GF-D8 (cell line): Measurements from ENCODE around the gene IARS2.
"Not testable (repeated sequence)": the region's sequence is repeated elsewhere in the genome, so short reads cannot be mapped to it uniquely, and the experiment has no call there.

Source experiments
- DNase-seq: peaks from one replicate; lab custom pipeline; 2025; lab: John Stamatoyannopoulos, UW

IARS2 gene

DNA sequence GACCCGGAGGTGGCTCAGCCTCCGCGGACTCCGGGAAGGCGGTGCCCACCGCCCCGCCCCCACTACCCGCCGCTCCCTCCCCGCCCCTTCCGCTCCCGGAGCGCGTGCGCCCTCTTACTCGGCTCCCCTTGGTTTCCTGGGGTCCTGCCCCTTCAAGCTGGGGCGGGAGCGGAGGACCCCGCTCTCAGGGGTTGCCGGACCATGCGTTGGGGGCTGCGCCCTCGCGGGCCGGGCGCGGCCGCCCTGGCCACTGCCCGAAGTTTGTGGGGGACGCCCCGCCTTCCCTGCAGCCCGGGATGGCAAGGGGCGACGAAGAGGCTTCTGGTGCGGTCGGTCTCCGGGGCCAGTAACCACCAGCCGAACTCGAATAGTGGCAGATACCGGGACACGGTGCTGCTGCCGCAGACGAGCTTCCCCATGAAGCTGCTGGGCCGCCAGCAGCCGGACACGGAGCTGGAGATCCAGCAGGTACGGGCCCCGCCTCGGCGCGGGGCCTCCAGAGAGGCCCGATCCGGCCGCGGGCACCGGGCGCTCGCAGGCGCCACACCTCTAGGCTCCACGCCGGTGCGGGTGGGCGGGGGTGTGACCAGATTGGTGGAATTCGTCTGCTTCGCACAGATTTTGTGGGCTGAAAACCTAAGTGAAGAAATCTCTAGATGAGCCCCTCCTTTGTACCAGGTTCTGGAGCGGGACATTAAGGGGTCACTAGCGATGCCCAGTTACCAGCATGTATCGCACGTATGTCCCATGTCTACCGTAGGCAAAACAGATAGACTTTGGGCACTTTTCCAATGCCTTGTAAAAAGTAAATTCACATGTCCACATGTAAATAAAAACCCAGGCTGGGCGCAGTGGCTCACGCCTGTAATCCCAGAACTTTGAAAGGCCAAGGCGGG is at the start of gene IARS2:
Gene IARS2 (plus strand): TSS at position 117 of the 896 bp plus-strand sequence. CDS start 85 bp downstream, at position 202.
- no peak for DNase-seq

DNA sequence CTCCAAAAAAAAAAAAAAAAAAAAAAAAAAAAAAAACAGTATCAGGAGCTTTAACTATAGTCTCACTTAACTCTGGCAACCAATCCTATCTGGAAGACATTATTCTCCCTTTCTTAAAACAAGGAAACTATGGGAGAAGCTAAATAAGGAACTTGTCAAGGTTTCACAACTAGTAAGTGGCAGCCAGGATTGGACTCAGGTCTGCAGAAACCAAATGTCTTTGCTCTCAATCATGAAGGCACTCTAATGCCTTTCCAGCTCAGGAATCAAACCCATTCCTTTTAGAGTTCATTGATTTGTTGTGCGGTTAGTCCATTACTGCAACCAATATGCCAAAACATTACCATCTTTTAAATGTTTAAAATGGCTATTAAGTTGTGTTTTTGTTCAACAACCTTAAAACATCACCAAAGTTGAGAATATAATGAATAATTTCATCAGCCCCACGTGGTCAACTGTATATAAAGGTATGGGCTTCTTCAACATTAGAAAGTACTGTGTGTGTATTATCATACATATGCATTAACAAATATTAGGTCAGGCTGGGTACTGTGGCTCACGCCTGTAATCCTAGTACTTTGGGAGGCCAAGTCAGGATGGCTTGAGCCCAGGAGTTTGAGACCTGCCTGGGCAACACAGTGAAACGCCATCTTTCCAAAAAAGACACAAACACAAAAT is 49.1 kb upstream of the IARS2 start:
- DNase-seq, result peak; percentile 23

DNA sequence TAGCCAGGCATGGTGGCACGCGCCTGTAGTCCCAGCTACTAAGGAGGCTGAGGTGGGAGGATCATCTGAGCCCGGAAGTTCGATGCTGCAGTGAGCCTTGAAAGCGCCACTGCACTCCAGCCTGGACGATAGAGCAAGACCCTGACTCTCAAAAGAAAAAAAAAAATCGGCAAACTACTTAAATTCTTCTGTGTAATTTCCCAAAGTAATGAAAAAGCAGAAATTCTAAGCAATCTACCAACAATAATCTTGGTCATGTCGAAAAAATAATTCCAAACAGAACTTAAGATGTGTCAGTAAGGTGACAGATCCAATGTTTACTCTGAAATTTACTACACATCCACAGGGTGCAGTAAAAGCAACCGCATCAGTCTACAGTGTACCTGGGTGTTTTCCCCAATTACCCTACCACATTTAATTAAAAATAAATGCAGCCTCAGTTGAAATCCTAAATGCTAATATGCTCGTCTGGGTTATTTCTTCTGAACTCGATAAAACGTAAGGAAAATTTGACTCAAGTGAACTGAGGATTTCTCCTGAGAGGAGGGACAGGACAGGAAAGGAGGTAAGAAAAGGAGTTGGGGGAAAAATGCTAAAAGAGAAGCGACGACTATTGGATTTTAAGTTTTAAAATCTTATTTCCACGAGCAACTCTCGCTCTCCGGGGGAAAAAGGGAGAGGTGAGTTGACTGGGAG is 48.4 kb upstream of the IARS2 start:
- DNase-seq, result no peak

DNA sequence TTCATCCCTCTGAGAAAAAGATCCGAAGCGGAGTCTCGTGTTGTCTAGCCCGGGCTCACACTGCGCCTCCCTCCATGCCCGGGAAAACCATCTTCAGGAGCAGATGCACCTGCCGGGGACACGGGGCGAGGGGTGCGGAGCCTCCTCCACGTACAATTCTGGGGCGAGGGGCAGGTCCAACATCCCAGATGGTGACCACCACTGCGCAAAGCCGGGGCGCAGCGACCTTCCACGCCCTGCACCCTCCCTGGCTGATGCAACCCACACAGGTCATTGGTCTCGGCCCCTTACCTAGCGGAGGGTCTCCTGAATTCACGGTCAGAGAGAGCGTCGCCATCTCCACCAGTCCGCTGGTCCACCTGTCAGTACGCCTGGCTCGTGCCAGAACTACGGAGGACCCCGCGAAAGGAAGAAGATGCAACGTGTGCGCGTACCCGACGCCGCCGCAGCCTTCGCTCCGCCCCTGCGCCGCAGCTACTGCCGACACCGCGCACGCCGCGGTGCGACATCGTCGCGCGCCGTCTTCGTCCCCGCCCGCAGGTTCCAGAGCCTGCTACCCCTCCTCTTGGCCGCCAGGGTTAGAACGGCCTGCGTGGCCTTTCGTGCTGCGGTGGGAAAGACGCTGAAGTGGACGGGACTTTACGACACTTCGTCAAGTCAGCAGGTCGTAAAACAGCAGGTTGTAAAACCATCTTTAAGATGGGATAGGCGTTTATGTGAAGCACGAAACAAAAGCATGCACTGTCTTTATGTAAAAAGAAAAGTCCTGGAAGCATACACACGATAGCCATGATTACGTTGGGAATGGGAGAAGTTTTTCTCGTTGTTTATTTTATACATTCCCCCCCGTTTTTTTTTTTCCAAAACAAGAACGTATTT is 47.6 kb upstream of the IARS2 start, which contains the start of gene EPRS1:
Gene EPRS1 (minus strand): TSS at position 454 of the 879 bp plus-strand sequence. CDS start 117 bp downstream, at position 337.
- peak; percentile 94 for DNase-seq

DNA sequence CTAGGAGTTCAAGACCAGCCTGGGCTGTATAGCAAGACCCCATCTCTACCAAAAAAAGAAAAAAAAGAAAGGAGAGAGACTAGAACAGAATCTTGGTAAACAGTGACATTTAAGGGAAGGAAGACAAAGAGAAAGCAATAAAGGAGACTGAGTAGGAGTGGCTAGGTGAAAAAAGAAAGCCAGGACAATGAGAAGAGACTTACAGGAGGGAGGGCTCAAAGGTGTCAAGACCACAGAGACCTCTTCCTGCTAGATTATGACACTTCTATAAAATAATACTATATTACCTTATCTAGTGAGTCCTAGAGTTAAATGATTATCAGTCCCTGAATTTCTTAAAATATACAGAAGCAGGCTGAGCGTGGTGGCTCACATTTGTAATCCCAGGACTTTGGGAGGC is 37.6 kb upstream of the IARS2 start:
- no peak for DNase-seq

DNA sequence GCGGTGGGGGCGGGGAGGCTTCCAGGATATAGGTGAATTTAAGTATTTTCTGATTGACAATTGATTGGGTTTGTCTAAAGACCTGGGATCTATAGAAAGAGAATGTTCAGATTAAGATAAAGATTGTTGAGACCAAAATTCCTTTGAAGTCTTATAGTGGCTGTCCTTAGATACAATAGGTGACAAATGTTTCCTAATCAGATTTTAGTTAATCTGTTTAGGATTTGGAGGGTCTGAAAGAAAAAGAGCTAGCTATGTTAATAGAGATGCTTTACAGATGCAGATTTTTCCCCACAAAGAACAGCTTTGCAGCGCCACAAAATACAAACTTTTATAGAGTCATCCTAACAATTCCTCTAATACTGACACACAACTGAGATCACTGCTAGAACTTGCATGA is 33.1 kb upstream of the IARS2 start:
- DNase-seq, result no peak

DNA sequence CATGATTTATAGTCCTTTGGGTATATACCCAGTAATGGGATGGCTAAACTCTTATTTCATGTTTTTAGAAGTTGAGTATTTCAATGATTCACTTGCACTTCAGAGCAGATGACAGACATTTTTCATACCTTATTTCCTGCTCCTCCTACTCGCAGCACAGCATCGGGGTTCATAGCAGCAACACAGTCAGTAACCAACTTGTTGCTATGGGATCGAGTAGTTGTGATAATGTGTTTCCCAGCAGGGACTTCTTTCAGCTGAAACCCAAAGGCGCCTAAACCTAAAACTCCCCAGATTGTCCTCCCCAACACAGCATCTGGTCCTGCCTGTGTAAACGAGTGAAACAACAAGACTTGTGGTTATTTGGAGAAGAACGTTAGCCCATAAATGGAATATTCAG is 31.3 kb upstream of the IARS2 start:
- DNase-seq, result no peak

DNA sequence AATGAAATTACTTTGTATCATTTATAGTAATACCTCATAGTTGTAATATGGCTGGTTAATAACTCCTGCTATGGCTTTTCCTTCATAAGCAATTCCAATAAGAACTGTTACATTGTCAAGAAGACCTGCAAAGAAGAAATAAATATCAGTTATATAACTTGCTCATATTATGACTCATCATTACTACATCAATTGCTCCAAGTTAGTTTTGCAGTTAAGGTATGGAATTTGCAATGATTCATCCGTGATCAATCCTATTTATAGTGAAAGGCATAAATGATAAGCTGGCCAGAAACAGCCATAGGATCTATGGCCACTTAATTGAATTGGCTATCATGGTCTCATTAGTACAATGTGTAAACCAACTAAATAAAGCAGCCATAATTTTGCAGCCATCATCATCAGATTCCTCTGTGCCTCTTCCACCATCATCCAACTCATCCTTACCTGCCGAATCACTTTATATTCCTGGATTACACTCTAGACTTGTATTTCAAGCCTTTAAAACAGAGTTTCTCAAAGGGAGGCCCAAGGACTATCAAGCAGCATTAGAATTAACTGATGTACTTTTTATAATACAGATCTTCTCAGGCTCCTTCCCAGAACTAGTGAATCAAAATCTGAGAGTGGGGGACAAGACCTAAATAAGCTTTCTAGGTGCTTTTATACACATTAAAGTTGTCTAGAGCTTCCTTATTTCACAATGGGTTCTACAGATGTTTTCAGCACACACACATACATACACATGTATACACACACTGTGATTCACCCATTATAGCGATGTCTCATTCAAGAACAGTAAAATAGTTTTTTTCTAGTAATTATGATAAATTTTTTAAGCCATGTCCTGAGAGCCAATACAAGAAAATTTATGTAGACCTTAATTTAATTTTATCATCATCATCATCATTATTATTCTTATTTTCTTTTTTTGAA is 26.4 kb upstream of the IARS2 start:
- DNase-seq, result no peak

DNA sequence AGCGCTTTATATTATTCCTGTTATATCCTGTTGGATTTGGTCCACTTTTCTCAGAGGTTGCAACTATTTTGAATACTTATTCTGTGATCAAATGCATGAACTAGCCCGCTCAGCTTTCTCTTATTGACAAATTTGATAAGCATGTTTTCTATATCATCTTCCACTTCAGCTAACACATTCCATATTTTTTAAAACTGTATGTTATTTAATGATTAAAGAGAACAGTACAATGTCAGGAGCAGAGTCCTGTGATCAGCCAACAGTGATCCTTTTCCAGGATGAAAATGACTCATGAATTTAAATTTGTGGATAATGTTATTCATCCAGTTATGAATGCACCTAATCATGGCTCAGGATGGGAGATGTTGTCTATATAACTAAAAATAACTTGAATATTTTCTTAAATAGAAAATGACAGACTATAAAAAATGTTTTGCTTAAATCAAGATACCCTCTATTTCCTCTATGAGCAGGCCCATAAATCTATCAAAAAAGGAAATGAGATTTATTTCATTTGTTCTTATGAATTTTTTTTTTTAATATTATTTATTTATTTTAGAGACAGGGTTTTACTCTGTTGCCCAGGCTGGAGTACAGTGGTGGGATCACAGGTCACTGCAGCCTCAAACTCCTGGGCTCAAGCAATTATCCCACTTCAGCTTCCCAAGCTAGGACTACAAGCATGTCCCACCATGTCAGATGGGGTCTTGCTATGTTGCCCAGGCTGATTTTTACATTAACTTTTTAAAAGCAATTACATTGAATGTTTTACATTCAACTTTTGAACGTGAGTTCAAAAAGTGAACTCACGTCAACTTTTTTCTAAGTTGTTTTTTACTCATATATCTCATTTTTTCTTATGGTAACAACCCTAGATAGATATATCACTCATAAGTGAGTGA is 16.8 kb upstream of the IARS2 start:
- DNase-seq, result no peak

DNA sequence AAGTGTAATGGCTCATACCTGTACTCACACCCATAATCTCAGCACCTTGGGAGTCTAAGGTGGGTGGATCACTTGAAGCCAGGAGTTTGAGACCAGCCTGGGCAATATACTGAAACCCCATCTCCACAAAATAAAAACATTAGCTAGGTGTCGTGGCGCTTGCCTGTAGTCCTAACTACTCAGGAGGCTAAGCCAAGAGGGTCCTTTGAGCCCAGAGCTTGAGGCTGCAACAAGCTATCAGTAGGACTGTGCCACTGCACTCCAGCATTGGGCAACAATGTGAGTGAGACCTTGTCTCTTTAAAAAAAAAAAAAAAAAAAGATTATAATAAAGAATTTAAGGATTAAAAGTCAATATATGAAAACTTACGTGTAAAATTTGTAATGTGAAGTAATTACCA is 16.0 kb upstream of the IARS2 start:
- no peak for DNase-seq

DNA sequence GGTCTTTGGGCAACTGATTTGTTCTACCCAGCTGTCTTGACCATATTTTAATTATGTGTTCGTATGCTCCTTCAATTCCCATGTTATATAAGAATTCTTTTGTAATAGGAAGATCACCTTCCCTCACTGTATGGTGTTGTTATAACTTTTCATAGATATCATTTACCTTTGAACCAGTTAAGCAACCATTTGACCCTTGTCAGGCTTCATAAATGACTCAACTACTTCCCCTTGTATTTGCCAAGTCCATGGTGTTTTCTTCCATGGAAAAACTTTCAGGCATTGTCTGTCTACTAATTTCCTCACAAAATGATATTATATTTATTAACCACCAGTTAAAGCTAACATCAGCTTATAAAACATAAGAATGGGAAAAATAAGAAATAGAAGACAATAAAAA is 9.5 kb upstream of the IARS2 start:
- no peak for DNase-seq

DNA sequence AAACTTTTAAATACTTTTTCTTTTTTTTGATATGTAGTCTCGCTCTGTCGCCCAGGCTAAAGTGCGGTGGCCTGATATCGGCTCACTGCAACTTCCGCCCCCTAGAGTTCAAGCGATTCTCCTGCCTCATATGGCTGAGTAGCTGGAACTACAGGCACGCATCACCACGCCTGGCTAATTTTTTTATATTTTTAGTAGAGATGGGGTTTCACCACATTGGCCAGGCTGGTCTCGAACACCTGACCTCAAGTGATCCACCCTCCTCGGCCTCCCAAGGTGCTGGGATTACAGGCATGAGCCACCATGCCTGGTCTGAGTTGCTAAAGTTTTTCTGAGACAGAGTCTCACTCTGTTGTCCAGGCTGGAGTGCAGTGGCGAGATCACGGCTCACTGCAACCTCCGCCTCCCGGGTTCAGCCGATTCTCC is 7.7 kb upstream of the IARS2 start:
- DNase-seq, result not testable (repeated sequence)

DNA sequence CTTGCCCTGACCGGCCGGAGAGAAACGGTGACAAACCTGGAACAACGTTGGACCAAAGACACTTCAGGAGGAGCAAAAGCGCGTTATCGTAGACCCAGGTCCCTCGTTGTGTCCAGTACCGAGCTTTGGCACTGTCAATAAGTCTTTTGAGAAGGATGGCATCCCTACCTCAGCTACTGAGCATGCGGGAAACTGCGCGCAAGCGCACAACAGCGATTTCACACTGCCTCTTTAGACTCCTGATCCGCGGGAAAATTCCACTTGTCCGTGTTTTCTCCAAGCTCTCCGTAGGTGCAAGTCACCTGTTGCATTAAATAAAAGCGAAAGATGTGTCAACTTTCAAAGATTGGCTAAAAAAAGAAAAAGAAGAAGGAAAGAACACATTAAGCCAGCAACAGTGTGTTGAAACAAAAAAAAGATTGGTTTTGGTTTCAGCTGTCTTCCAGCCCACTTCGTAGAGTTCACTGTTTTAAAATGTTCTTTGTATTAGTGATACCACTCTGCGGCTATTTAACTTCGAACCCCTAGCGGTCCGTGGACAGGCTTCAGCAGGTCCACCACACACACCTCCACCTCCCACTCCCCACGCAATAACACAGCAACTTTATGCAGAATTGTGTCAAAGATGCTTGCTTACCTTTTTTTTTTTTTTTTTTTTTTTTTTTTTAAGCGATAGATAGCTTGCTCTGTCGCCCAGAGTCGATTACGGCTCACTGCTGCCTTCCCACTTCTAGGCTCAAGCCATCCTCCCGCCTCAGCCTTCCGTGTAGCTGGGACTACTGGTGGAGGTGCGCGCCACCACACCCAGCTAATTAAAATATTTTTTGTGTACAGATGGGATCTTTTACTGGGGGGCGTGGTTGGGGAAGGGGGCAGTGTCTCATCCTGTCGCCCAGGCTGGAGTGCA is 4.0 kb upstream of the IARS2 start, which contains the start of gene BPNT1:
Gene BPNT1 (minus strand): TSS at position 139 of the 907 bp plus-strand sequence. CDS start 9,942 bp downstream, outside the sequence.
- DNase-seq, result peak; percentile 84

DNA sequence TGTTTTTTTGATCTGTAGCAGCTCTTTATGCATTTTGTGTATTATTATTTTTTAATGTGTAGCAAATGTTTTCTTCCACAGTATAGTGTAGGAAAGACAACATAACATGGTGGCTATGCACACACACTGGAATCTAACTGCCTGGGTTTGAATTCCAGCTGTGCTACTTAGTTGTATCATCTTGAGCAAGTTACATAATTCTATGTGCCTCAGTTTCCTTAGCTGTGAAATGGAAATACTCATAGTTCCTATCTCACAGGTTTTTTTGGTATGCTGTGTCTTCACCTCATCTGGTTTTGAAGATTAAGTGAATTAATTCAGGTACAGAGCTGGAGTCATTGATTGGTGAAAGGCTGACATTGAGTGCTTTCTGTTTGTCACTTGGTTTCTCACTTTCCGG is 1.2 kb upstream of the IARS2 start:
- no peak for DNase-seq

DNA sequence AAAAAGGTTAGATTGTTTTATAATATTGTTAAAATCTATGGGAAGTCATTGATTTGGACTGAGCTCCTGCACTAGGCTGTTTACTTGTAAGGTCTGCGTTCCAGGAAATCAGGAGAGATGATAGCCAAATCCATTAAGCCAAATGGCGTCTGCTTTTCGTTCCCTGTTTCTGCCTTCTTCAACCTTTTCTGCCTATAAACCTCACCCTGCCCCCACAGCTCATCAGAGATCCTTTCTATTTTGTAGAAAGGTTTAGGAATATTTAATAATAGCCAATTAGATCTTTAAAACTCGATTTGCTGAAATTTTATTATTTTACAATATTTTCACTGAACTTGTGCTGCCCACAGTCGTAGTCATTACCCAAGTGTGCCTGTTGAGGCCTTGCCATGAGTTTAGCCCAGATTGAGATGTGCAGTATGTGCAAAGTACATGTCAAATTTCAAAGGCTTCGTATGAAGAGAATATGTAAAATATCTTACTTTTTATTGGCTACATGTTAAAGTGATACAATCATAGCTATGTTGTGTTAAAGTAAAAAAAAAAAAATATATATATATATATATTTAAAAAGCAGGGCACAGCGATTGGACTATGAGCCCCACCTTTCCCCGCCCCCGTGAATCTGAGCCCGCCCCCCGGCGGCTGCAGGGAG is 444 bp upstream of the IARS2 start:
- peak; percentile 76 for DNase-seq

DNA sequence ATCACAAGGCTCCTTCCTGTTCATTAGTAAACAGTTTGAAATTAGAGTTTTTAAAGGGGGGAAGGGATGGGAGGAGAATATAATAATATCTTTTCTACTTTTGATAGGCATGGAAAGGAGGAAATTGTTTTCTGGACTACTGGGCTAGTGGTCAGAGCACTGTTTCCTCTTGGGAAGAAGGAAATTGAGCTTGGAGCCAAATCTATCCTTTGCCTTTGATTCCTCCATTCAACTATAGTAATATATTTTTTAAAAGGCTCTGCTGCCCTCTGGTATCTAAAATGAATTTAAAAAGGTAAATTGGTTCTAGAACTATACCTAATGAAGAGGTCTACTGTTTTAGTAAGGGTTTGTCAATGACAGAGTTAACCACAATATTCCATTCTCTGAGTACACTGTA is 5.9 kb downstream of the IARS2 start:
- DNase-seq, result no peak

DNA sequence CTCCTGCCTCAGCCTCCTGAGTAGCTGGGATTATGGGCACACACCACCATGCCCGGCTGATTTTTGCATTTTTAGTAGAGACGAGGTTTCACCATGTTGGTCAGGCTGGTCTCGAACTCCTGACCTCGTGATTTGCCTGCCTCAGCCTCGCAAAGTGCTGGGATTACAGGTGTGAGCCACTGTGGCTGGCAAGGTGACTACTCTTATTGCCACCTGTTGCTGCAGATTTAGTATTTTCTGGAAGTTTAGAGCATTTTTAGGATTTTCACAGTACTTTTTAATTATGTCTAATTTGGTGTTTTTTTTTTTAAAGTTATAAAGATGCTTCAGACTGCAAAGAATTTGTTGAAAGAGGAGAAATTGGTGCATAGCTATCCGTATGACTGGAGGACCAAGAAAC is 16.5 kb downstream of the IARS2 start:
- DNase-seq, result not testable (repeated sequence)

DNA sequence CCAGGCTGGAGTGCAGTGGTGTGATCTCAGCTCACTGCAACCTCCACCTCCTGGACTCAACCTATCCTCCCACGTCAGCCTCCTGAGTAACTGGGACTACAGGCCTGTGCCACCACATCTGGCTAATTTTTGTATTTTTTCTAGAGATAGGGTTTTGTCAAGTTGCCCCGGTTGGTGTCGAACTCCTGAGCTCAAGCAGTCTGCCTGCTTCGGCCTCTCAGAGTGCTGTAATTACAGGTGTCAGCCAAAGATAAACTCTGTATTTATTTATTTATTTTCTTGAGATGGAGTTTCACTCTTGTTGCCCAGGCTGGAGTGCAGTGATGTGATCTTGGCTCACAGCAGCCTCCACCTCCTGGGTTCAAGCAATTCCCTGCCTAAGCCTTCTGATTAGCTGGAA is 18.7 kb downstream of the IARS2 start:
- DNase-seq, result not testable (repeated sequence)
